GM12878 (cell line): ENCODE data around the gene NHSL1. TPM values are rescaled to one million over a fixed set of nuclear protein-coding genes. Genes with fewer than 3 reads are reported as not detected.

Experiments used
- CBX5 ChIP-seq: sonication (generic); IDR thresholded peaks from 2 replicates; pipeline ENCODE4 v1.6.1; 2016; ENCODE audit warnings: low read depth, moderate library complexity, mild to moderate bottlenecking, inconsistent platforms
- EED ChIP-seq: sonication (generic); IDR thresholded peaks from 2 replicates; pipeline ENCODE4 v1.6.1; 2016; ENCODE audit warnings: antibody characterized with exemption, low read depth
- EZH2 ChIP-seq: IDR thresholded peaks from 2 replicates; pipeline ENCODE4 v1.6.1; 2012; ENCODE audit warnings: low read depth, mild to moderate bottlenecking, control low read depth, inconsistent platforms, low read length, borderline replicate concordance; ENCODE audit not compliant: control insufficient read depth
- HDAC6 ChIP-seq: fragments of 200-600 bp; sonication (generic); IDR thresholded peaks from one replicate; pipeline ENCODE4 v1.8.0; 2017; ENCODE audit warnings: antibody characterized with exemption; ENCODE audit not compliant: unreplicated experiment
- KAT2A ChIP-seq: conservative IDR thresholded peaks from 2 replicates; pipeline ENCODE4 v1.6.1; 2011; ENCODE audit warnings: low read depth, low read length; ENCODE audit not compliant: control insufficient read depth
- SIX5 ChIP-seq: IDR thresholded peaks from 2 replicates; pipeline ENCODE4 v1.6.1; 2011; ENCODE audit warnings: mild to moderate bottlenecking, low read depth, low read length, moderate library complexity; ENCODE audit not compliant: severe bottlenecking
- ZNF274 ChIP-seq: IDR thresholded peaks from one replicate; pipeline ENCODE4 v1.8.0; 2011; ENCODE audit not compliant: insufficient read length, insufficient read depth
- polyA plus RNA-seq, 11 experiments: library from polyadenylated mRNA; depleted of rRNA in 4 of 11; unstranded in 6 of 11; stranded (reverse) in 5 of 11; fragments of >200 nt; fragmentation: Nextera tagmentation in 4 of 11; fragmentation: Illumina TruSeq in 1 of 11; extraction: Ambion mirVana in 4 of 11; extraction: Trizol in 1 of 11; gene quantifications; 1 replicate in 1 of 11; 2 replicates in 10 of 11; pipeline versions ENCODE4 v1.2.1 to v1.2.3, GENCODE V29; 2011 to 2016; ENCODE audit warnings: inconsistent platforms in 2 of 11, missing spikeins in 2 of 11, low read depth in 1 of 11
- total RNA-seq, 4 experiments: library from RNA; depleted of rRNA in 3 of 4; stranded (reverse); fragments of >200 nt in 3 of 4; fragmentation: Illumina TruSeq in 1 of 4; extraction: Trizol in 1 of 4; gene quantifications; 2 replicates each; pipeline versions ENCODE4 v1.2.1 to v1.2.3, GENCODE V29; 2013 to 2021
- TF ChIP-seq, protein P1 (sequence below): fragments of 450-650 bp; IDR thresholded peaks from 2 replicates; pipeline ENCODE4 v1.6.1; 2018; ENCODE audit warnings: mild to moderate bottlenecking, low read depth, moderate library complexity; ENCODE audit not compliant: partially characterized antibody
- TF ChIP-seq, protein P2 (sequence below): fragments of 450-650 bp; IDR thresholded peaks from 2 replicates; pipeline ENCODE4 v1.6.1; 2017; ENCODE audit warnings: mild to moderate bottlenecking
- TF ChIP-seq, protein P3 (sequence below): IDR thresholded peaks from 2 replicates; pipeline ENCODE4 v1.6.1; 2012; ENCODE audit warnings: low read depth, low read length, improper control_type of control experiment
- TF ChIP-seq, protein P4 (sequence below): IDR thresholded peaks from 2 replicates; pipeline ENCODE4 v1.6.1; 2011; ENCODE audit warnings: borderline replicate concordance, low read depth, mild to moderate bottlenecking, moderate library complexity, mixed read lengths, low read length; ENCODE audit not compliant: insufficient read depth; ENCODE audit errors: extremely low read length

The NHSL1 gene
- total and polyA plus RNA-seq, 10 of the 15 experiments (the other 5 are each of a cell fraction or from before 2014, with no cell fraction given), result 0.26 to 14.1 (median 0.90) TPM

DNA sequence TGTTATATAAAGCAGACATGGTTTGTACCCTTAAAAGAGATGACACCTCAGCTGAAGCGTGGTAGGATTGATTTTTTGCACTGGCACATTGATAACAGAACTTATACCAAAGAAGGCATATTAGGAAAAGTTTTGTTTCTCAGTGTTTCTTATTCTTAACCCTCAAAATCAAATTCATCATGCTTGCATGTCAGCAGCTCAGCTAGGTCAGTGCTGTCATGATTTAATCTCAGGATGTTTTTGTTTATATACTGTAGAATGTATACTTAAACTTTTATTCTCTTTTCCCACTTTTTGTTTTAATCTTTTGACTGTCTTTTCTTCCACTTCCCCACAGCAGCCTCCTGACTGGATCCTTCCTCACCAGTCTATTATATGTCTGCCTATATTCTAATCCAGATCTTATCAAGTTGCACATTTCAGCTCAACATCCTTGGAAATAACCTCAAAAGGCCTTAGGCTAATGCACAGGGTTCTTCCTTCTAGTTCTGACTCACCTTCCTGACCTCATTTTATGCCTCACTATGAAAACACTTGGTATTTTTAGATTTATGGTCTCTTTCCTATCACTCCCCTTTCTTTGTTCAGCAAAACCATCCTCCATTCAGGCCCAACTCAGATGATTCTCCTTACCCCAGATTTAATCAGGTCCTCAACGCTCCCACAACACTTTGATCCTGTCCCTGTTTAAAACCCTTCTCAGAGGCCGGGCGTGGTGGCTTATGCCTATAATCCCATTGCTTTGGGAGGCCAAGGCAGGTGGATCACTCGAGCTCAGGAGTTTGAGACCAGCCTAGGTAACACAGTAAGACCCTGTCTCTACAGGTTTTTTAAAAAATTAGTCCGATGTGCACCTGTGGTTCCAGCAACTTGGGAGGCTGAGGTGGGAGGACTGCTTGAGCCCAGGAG lies 88.1 kb downstream of the NHSL1 start (continued):
- TF ChIP-seq, protein P1, sequence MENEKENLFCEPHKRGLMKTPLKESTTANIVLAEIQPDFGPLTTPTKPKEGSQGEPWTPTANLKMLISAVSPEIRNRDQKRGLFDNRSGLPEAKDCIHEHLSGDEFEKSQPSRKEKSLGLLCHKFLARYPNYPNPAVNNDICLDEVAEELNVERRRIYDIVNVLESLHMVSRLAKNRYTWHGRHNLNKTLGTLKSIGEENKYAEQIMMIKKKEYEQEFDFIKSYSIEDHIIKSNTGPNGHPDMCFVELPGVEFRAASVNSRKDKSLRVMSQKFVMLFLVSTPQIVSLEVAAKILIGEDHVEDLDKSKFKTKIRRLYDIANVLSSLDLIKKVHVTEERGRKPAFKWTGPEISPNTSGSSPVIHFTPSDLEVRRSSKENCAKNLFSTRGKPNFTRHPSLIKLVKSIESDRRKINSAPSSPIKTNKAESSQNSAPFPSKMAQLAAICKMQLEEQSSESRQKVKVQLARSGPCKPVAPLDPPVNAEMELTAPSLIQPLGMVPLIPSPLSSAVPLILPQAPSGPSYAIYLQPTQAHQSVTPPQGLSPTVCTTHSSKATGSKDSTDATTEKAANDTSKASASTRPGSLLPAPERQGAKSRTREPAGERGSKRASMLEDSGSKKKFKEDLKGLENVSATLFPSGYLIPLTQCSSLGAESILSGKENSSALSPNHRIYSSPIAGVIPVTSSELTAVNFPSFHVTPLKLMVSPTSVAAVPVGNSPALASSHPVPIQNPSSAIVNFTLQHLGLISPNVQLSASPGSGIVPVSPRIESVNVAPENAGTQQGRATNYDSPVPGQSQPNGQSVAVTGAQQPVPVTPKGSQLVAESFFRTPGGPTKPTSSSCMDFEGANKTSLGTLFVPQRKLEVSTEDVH, result no peak
- TF ChIP-seq ZNF274 (no peak), CBX5 (no peak), SIX5 (no peak), EED (peak; percentile 66), EZH2 (no peak), HDAC6 (no peak), KAT2A (no peak)
- TF ChIP-seq, protein P2, sequence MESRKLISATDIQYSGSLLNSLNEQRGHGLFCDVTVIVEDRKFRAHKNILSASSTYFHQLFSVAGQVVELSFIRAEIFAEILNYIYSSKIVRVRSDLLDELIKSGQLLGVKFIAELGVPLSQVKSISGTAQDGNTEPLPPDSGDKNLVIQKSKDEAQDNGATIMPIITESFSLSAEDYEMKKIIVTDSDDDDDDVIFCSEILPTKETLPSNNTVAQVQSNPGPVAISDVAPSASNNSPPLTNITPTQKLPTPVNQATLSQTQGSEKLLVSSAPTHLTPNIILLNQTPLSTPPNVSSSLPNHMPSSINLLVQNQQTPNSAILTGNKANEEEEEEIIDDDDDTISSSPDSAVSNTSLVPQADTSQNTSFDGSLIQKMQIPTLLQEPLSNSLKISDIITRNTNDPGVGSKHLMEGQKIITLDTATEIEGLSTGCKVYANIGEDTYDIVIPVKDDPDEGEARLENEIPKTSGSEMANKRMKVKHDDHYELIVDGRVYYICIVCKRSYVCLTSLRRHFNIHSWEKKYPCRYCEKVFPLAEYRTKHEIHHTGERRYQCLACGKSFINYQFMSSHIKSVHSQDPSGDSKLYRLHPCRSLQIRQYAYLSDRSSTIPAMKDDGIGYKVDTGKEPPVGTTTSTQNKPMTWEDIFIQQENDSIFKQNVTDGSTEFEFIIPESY, result no peak
- TF ChIP-seq, protein P3, sequence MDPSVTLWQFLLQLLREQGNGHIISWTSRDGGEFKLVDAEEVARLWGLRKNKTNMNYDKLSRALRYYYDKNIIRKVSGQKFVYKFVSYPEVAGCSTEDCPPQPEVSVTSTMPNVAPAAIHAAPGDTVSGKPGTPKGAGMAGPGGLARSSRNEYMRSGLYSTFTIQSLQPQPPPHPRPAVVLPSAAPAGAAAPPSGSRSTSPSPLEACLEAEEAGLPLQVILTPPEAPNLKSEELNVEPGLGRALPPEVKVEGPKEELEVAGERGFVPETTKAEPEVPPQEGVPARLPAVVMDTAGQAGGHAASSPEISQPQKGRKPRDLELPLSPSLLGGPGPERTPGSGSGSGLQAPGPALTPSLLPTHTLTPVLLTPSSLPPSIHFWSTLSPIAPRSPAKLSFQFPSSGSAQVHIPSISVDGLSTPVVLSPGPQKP, result no peak
- TF ChIP-seq, protein P4, sequence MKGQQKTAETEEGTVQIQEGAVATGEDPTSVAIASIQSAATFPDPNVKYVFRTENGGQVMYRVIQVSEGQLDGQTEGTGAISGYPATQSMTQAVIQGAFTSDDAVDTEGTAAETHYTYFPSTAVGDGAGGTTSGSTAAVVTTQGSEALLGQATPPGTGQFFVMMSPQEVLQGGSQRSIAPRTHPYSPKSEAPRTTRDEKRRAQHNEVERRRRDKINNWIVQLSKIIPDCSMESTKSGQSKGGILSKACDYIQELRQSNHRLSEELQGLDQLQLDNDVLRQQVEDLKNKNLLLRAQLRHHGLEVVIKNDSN, result no peak
